ENCODE results near the gene SLC17A9.

Gene SLC17A9

DNA sequence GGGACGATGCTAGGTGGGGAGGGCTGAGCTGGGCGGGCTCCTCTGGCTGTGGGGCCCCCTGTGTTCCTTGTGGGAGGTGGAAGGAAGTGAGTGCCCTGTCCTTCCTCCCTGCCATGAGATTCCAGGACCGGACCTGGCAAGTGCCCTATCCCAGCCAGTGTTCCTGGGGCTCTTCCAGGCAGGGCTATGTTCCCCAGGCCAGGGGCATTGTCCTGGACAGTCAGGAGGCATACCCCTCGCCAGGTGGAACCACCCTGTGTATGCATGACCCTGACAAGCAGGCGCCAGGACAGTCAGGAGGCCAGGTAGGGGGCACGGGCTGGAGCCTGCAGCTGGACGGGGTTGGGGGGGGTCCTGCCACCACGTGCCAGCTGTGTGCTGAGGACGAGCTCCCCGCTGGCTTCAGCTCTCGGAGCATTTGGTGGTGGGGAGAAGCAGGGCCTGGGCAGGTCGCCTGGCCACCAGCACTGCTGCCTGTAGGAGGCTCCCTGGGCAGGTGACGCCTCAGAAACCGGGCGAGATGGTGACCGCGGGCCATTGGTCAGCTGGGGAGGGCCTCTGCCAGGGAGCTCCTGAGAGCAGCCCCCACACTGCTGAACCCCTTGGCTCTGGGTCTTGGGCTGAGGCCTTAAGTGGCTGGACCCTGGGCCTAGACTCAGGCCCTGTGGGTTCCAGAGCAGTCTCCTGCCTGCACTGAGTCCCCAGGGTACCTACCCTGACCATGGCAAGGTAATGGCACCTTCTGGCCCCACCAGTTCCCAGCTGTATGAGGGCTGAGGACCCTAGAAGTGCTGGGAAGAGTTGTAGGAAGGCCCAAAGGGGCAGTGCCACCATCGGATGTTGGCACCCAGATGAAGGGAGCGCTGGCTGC, 694 bp downstream of the SLC17A9 start:
- TF ChIP-seq, protein P1, sequence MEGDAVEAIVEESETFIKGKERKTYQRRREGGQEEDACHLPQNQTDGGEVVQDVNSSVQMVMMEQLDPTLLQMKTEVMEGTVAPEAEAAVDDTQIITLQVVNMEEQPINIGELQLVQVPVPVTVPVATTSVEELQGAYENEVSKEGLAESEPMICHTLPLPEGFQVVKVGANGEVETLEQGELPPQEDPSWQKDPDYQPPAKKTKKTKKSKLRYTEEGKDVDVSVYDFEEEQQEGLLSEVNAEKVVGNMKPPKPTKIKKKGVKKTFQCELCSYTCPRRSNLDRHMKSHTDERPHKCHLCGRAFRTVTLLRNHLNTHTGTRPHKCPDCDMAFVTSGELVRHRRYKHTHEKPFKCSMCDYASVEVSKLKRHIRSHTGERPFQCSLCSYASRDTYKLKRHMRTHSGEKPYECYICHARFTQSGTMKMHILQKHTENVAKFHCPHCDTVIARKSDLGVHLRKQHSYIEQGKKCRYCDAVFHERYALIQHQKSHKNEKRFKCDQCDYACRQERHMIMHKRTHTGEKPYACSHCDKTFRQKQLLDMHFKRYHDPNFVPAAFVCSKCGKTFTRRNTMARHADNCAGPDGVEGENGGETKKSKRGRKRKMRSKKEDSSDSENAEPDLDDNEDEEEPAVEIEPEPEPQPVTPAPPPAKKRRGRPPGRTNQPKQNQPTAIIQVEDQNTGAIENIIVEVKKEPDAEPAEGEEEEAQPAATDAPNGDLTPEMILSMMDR (IDR thresholded peaks at IDR 0.05; ENCODE audit: insufficient read depth, low read depth, low read length, missing control alignments) = no peak
- no peak overlapping the region for H3K4me3 ChIP-seq (ENCODE audit: low read length)
- DNase-seq (ENCODE audit: low read depth) = no peak

DNA sequence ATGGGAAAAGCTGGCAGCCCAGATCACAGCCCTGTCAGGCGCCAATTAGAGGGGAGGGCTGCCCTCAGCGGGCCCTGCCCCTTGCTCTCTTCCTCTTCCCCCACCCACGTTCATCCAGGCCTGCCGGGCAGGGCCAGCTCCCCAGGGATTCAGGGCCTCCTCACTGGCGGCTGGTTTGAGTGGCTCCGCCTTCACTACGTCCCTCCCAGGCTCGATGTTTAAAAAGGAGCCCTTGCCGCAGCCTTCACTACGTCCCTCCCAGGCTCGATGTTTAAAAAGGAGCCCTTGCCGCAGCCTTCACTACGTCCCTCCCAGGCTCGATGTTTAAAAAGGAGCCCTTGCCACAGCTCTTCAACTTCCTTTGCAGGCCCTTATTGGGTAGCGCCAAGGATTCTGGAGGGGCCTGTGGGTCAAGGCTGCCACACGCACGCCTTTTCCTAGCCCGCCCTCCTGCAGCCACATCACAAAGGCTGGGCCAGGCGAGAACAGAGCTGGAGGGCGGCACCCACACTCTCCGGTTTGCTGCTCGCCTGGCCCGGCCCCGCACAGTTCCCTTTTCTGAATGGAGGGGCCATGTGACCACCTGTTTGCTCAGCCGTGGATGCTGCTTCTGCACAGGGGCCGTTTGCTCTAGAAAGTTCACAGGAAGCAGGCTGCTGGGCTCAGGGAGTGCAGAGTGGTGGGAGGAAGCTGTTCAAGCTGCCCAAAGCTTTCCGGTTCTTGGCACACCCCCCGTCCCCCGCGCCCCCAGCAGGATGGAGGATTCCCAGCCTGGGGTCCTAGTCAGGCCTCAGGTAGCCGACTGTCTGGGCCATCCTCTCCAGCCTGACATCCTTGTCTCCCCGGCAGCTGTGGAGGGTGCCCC, 1.6 kb downstream of the SLC17A9 start:
- TF ChIP-seq, protein P1 (IDR thresholded peaks at IDR 0.05; ENCODE audit: insufficient read depth, low read depth, low read length, missing control alignments) = no peak
- DNase-seq (ENCODE audit: low read depth) = peak; percentile 27
- H3K4me3 ChIP-seq (ENCODE audit: low read length) = no peak overlapping the region

DNA sequence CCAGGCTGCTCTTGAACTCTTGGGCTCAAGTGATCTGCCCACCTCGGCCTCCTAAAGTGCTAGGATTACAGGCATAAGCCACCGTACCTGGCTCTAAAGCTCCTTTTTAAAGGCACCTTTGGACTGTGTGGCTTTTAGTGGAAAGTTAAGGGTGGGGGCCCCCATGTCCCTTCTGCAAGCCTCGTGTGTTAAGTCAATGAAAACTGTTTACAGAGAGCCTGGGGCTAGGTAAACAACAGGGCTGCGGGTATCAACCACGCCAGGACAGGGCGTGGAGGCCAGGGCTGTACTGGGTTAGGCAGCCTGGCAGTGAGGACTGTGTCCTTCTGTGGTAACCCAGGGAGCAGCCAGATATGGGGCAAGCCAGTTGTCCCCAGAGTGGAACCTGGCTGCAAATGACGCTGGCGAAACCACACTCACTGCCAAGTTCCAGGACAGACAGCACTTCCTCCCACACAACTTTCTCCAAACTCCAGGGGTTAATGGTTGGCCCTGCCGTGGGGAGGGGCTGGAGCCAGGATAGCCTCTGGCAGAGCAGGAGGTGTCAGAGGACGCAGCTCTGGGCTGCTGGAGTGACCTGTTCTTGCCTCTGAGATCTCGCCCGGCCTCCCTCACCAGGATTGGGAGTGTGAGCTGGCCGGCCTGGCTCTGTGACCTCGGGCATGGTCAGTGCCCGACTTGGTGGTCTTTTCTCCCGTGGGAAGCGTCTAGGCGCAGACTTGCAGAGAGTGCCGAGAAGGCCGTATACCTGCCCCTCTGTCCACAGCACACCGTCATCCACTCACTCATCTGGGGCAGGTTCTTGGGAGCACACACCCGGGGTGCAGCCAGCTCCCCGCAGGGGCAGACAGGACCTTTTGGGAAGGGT, 3.2 kb downstream of the SLC17A9 start:
- DNase-seq (ENCODE audit: low read depth) = no peak
- TF ChIP-seq, protein P1 (IDR thresholded peaks at IDR 0.05; ENCODE audit: insufficient read depth, low read depth, low read length, missing control alignments) = no peak
- no peak overlapping the region for H3K4me3 ChIP-seq (ENCODE audit: low read length)

DNA sequence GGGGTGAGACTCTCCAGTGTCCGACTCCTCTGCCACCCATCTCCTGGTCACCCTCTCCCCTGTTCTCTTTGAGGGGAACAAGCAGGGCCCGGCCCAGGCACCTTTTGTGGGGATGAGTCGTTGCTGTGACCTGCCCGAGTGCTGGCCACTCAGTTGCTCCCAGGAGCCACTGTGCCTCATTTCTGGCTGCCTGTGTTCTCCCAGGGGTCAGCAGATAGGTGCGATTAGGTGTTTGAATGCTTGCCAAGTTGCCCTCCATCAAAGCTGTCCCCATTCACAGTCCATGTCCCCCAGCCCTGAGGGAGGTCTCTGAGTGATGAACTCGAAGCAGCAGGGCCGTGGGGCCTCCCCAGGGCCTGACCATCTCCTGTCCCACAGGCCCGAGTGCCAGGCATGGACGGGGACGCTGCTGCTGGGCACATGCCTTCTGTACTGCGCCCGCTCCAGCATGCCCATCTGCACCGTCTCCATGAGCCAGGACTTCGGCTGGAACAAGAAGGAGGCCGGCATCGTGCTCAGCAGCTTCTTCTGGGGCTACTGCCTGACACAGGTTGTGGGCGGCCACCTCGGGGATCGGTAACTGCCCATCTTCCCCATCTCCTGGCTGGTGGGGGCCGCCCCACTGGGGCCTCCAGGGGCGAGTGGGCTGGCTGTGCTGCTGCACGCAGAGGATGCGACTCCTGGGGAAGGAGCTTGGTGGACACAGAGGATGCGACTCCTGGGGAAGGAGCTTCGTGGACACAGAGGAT, 4.1 kb downstream of the SLC17A9 start:
- H3K4me3 ChIP-seq (ENCODE audit: low read length) = no peak overlapping the region
- no peak for DNase-seq (ENCODE audit: low read depth)
- TF ChIP-seq, protein P1 (IDR thresholded peaks at IDR 0.05; ENCODE audit: insufficient read depth, low read depth, low read length, missing control alignments) = no peak

DNA sequence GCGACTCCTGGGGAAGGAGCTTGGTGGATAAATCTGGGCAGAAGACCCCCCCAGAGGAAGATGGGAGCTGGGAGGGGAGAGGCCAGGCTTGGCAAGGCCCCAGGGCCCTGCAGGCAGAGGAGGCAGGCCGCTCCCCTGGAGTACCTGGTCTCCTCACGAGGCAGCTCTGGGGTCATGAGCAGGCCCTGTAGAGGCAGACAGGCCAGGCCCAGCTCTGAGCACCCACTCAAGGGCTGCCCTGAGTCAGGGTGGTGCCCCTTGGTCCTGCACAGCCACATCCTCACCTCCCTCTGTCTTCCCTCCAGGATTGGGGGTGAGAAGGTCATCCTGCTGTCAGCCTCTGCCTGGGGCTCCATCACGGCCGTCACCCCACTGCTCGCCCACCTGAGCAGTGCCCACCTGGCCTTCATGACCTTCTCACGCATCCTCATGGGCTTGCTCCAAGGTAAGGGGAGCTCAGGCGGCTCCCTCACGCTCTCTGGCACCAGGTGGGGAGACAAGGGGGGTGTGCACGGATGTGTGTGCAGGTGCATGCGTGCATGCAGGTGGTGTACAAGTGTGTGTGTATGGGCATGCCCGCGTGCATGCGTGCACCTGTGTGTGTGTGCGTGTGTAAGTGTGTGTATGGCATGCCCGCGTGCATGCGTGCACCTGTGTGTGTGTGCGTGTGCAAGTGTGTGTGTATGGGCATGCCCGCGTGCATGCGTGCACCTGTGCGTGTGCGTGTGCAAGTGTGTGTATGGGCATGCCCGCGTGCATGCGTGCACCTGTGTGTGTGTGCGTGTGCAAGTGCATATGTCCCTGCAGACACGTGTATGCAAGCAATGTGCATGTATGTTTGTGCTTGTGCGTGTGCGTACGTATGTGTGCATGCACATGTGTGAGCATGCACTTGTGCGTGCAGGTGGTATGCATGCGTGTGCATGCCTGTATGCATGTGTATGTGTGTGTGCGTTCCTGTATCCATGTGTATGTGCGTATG, 4.9 kb downstream of the SLC17A9 start:
- no peak overlapping the region for H3K4me3 ChIP-seq (ENCODE audit: low read length)
- DNase-seq (ENCODE audit: low read depth) = no peak
- TF ChIP-seq, protein P1 (IDR thresholded peaks at IDR 0.05; ENCODE audit: insufficient read depth, low read depth, low read length, missing control alignments) = no peak
